HL-60 (cell line): ENCODE measurements around the gene ZMAT5.

Experiments
- DNase-seq, 2 experiments: peaks; one replicate each; pipeline ENCODE4 v3.0.0-alpha.2; 2010 to 2020; ENCODE audit warnings: low read depth in 1 of 2, low spot score in 1 of 2
- H3K27ac ChIP-seq: fragments of 250-450 bp; sonication (Bioruptor Pico); replicated peaks from 2 replicates; pipeline ENCODE4 v1.5.1; 2020; ENCODE audit warnings: mild to moderate bottlenecking, moderate library complexity
- H3K27me3 ChIP-seq: fragments of 250-450 bp; sonication (Bioruptor Pico); 2 replicates; pipeline ENCODE4 v1.5.1; 2021; ENCODE audit warnings: mild to moderate bottlenecking, moderate library complexity; ENCODE audit not compliant: insufficient read depth, poor library complexity, severe bottlenecking
- H3K4me3 ChIP-seq: replicated peaks from 2 replicates; pipeline ENCODE4 v1.5.1; 2011; ENCODE audit warnings: mild to moderate bottlenecking, control low read depth, low read length; ENCODE audit not compliant: insufficient read depth
- GABPA ChIP-seq: IDR thresholded peaks from 2 replicates; pipeline ENCODE4 v1.6.1; 2012; ENCODE audit warnings: low read depth
- POLR2AphosphoS5 ChIP-seq: IDR thresholded peaks from 2 replicates; pipeline ENCODE4 v1.6.1; 2012; ENCODE audit warnings: low read depth
- SPI1 ChIP-seq: IDR thresholded peaks from 2 replicates; pipeline ENCODE4 v1.6.1; 2012; ENCODE audit warnings: low read depth, mild to moderate bottlenecking, borderline replicate concordance
- TF ChIP-seq, protein P1 (sequence below): IDR thresholded peaks from one replicate; pipeline ENCODE4 v1.5.1; 2011; ENCODE audit warnings: low read length, control low read depth, inconsistent platforms; ENCODE audit not compliant: insufficient read depth
- TF ChIP-seq, protein P2 (sequence below): IDR thresholded peaks from 2 replicates; pipeline ENCODE4 v1.6.1; 2012; ENCODE audit warnings: low read depth; ENCODE audit not compliant: insufficient replicate concordance

ZMAT5 gene

DNA sequence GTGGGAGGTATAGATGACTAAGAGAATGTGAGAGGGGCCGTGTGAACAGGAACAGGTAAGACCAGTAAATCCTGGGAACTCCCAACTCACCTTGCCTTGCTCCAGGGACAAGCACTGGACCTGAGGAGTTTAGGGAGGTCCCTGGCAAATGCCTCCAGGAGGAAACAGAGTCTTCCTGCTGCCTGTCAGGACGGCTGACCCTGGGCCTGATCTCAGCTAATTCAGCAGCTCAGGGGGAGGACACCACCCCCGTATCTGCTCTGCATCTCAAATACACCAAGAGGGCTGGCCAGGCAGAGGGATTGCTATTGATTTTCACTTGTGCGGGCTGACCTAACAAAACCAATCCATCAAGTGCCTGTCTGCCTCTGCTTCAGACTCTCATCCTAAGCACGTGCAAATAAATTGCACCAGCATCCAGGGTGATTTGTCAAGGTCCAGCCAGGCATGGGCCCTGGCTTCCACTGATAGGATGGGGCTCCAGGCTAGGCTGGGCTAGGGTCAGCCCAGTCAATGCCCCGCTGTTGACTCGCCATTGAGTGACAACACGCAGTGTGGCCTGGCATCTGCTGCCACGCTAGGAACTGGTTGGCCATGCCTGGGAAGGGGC is 20.7 kb upstream of the ZMAT5 start:
- TF ChIP-seq SPI1 (no peak), GABPA (no peak), POLR2AphosphoS5 (no peak)
- TF ChIP-seq, protein P1, sequence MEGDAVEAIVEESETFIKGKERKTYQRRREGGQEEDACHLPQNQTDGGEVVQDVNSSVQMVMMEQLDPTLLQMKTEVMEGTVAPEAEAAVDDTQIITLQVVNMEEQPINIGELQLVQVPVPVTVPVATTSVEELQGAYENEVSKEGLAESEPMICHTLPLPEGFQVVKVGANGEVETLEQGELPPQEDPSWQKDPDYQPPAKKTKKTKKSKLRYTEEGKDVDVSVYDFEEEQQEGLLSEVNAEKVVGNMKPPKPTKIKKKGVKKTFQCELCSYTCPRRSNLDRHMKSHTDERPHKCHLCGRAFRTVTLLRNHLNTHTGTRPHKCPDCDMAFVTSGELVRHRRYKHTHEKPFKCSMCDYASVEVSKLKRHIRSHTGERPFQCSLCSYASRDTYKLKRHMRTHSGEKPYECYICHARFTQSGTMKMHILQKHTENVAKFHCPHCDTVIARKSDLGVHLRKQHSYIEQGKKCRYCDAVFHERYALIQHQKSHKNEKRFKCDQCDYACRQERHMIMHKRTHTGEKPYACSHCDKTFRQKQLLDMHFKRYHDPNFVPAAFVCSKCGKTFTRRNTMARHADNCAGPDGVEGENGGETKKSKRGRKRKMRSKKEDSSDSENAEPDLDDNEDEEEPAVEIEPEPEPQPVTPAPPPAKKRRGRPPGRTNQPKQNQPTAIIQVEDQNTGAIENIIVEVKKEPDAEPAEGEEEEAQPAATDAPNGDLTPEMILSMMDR: no peak
- TF ChIP-seq, protein P2, sequence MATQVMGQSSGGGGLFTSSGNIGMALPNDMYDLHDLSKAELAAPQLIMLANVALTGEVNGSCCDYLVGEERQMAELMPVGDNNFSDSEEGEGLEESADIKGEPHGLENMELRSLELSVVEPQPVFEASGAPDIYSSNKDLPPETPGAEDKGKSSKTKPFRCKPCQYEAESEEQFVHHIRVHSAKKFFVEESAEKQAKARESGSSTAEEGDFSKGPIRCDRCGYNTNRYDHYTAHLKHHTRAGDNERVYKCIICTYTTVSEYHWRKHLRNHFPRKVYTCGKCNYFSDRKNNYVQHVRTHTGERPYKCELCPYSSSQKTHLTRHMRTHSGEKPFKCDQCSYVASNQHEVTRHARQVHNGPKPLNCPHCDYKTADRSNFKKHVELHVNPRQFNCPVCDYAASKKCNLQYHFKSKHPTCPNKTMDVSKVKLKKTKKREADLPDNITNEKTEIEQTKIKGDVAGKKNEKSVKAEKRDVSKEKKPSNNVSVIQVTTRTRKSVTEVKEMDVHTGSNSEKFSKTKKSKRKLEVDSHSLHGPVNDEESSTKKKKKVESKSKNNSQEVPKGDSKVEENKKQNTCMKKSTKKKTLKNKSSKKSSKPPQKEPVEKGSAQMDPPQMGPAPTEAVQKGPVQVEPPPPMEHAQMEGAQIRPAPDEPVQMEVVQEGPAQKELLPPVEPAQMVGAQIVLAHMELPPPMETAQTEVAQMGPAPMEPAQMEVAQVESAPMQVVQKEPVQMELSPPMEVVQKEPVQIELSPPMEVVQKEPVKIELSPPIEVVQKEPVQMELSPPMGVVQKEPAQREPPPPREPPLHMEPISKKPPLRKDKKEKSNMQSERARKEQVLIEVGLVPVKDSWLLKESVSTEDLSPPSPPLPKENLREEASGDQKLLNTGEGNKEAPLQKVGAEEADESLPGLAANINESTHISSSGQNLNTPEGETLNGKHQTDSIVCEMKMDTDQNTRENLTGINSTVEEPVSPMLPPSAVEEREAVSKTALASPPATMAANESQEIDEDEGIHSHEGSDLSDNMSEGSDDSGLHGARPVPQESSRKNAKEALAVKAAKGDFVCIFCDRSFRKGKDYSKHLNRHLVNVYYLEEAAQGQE: no peak
- no peak overlapping the region for H3K27ac ChIP-seq
- no peak for DNase-seq
- no peaks in the 10 kb centered on the region for H3K27me3 ChIP-seq
- no peak overlapping the region for H3K4me3 ChIP-seq

DNA sequence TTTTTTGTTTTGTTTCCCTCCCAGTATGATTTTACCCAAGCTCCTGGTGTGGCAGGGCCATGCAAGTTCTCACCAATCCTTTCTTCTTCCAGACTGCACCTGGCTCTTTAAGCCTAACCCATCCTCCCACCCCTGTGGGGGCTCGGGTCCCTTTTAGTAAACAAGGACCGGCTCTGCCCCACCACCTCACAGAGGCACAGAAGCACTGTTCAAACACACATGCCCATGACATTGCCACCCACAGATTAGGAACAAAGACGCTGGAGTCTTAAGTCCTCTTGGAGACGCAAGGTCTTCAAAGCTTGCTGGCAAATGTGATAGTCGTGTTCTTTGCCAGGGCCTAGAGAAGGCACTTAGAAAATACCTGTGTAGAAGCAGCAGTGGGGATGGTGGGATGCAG is 19.2 kb upstream of the ZMAT5 start:
- H3K27ac ChIP-seq: no peak overlapping the region
- no peaks in the 10 kb centered on the region for H3K27me3 ChIP-seq
- TF ChIP-seq SPI1 (no peak), POLR2AphosphoS5 (no peak), GABPA (no peak)
- TF ChIP-seq, protein P2: no peak
- TF ChIP-seq, protein P1: no peak
- H3K4me3 ChIP-seq: no peak overlapping the region
- no peak for DNase-seq

DNA sequence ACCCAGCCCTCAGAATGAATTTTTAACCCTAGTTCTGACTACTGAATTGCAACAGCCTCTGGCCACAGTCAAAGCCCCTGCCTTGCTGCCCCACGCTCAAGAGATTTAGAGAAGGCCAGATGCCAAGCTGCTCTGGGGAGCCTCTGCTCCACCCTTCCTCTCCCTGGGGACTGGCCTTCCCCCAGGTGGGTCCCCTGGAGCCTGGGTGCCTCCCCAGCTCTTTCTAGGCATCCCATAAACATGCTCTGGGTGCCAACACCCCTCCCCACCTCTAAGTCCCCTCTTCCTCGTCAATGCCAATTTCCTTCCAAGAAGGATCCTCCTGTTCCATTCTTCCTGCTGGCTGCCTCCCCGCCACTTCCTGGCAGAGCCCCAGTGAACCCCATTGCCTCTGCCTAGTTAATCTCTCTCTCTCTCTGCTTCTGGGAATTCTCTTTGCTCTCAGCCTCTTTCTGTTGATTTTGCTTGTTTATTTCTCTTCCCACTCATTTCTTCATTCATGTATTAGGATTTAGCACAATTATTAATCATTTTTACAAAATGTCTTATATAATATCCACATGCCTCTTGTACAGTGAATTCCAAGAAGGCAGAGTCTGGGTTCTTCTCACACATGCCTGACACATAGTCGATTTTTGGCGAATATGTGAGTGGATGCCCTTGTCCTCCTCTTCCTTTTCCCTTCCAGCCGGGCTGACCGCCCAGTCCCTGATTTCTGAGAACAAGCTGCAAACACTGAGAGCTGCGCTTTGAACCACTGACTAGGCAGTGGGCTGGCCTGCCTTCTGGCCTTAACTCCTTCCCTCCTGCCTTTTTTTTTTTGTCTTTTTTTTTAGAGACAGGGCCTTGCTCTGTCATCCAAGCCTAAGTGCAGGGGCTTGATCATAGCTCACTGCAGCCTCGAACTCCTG is 17.9 kb upstream of the ZMAT5 start:
- TF ChIP-seq POLR2AphosphoS5 (no peak), SPI1 (no peak), GABPA (no peak)
- TF ChIP-seq, protein P1: no peak
- TF ChIP-seq, protein P2: no peak
- Histone ChIP-seq H3K4me3 (no peak overlapping the region), H3K27ac (no peak overlapping the region), H3K27me3 (no peaks in the 10 kb centered on the region)
- no peak for DNase-seq
